HepG2 (cell line): ENCODE results near the gene WDR35. TPM values are rescaled to one million over a fixed set of nuclear protein-coding genes. Genes with fewer than 3 reads are reported as not detected.
A peak's percentile ranks its signal among the peaks of the same experiment; 100 is the strongest.

ENCODE experiments used
- ARNT2 ChIP-seq: sonication (generic); formaldehyde crosslinking; IDR thresholded peaks from 2 replicates; pipeline ENCODE4 v1.8.0; 2022; ENCODE audit warnings: mild to moderate bottlenecking, low read depth, missing genetic modification reagents, moderate library complexity
- GATAD1 ChIP-seq: IDR thresholded peaks from 2 replicates; pipeline ENCODE4 v1.6.1; 2016; ENCODE audit warnings: missing genetic modification reagents, missing compliant biosample characterization
- HMG20A ChIP-seq: IDR thresholded peaks from 2 replicates; pipeline ENCODE4 v1.6.1; 2016; ENCODE audit warnings: borderline replicate concordance
- MLXIP ChIP-seq: sonication (generic); formaldehyde crosslinking; IDR thresholded peaks from 2 replicates; pipeline ENCODE4 v1.9.0; 2021; ENCODE audit warnings: missing genetic modification reagents, borderline replicate concordance
- PAXIP1 ChIP-seq: sonication (generic); formaldehyde crosslinking; conservative IDR thresholded peaks from 2 replicates; pipeline ENCODE4 v1.4.0; 2020; ENCODE audit warnings: mild to moderate bottlenecking, missing genetic modification reagents, moderate library complexity
- POLR2A ChIP-seq, 2 experiments: IDR thresholded peaks; 2 replicates each; pipeline ENCODE4 v1.6.1; 2011; ENCODE audit warnings: low read depth in 2 of 2, low read length in 2 of 2, mild to moderate bottlenecking in 1 of 2, moderate library complexity in 1 of 2; ENCODE audit not compliant: insufficient read depth in 1 of 2
- SAP130 ChIP-seq: IDR thresholded peaks from 2 replicates; pipeline ENCODE4 v1.6.1; 2016; ENCODE audit warnings: low read depth
- TAF15 ChIP-seq: fragments of 200-400 bp; formaldehyde crosslinking; IDR thresholded peaks from one replicate; pipeline ENCODE4 v1.6.1; 2018; ENCODE audit warnings: mild to moderate bottlenecking, low read depth, low read length; ENCODE audit not compliant: poor library complexity, severe bottlenecking
- ZNF160 ChIP-seq: sonication (generic); formaldehyde crosslinking; IDR thresholded peaks from 2 replicates; pipeline ENCODE4 v1.8.0; 2022; ENCODE audit warnings: mild to moderate bottlenecking, inconsistent platforms, missing genetic modification reagents
- ZNF274 ChIP-seq: sonication (generic); formaldehyde crosslinking; IDR thresholded peaks from 2 replicates; pipeline ENCODE4 v1.5.1; 2020; ENCODE audit warnings: mild to moderate bottlenecking, missing genetic modification reagents
- ZNF772 ChIP-seq: sonication (generic); formaldehyde crosslinking; IDR thresholded peaks from 2 replicates; pipeline ENCODE4 v1.5.0; 2020; ENCODE audit warnings: mild to moderate bottlenecking, missing genetic modification reagents
- polyA plus RNA-seq, 8 experiments: library from polyadenylated mRNA; depleted of rRNA in 3 of 8; stranded (reverse) in 7 of 8; unstranded in 1 of 8; fragments of >200 nt; fragmentation: Illumina TruSeq in 4 of 8; extraction: Trizol in 4 of 8; gene quantifications; 2 replicates each; pipeline versions ENCODE4 v1.2.1 to v1.2.3, GENCODE V29; 2011 to 2016; ENCODE audit warnings: low read depth in 4 of 8, missing spikeins in 1 of 8, mixed read lengths in 1 of 8; ENCODE audit not compliant: insufficient read depth in 1 of 8
- total RNA-seq, 5 experiments: library from RNA; depleted of rRNA; stranded (reverse); fragments of >200 nt; fragmentation: Illumina TruSeq; extraction: Trizol; gene quantifications; 2 replicates each; pipeline ENCODE4 v1.2.3, GENCODE V29; 2016; ENCODE audit warnings: low read depth in 1 of 5
- TF ChIP-seq, protein P1 (sequence below): IDR thresholded peaks from 2 replicates; pipeline ENCODE4 v1.6.1; 2016; ENCODE audit warnings: low read depth, control low read depth
- TF ChIP-seq, protein P2 (sequence below): sonication (generic); formaldehyde crosslinking; IDR thresholded peaks from 2 replicates; pipeline ENCODE4 v1.4.0; 2020; ENCODE audit warnings: missing genetic modification reagents; ENCODE audit errors: not compliant biosample characterization
- TF ChIP-seq, protein P3 (sequence below): sonication (generic); formaldehyde crosslinking; IDR thresholded peaks from 2 replicates; pipeline ENCODE4 v1.4.0; 2020; ENCODE audit warnings: missing genetic modification reagents
- TF ChIP-seq, protein P4 (sequence below): IDR thresholded peaks from 2 replicates; pipeline ENCODE4 v1.6.1; 2016

The WDR35 gene
- total and polyA plus RNA-seq, 2 of the 13 experiments (the other 11 are each of a cell fraction or from before 2014, with no cell fraction given) = 11.1 to 19.6 TPM

DNA sequence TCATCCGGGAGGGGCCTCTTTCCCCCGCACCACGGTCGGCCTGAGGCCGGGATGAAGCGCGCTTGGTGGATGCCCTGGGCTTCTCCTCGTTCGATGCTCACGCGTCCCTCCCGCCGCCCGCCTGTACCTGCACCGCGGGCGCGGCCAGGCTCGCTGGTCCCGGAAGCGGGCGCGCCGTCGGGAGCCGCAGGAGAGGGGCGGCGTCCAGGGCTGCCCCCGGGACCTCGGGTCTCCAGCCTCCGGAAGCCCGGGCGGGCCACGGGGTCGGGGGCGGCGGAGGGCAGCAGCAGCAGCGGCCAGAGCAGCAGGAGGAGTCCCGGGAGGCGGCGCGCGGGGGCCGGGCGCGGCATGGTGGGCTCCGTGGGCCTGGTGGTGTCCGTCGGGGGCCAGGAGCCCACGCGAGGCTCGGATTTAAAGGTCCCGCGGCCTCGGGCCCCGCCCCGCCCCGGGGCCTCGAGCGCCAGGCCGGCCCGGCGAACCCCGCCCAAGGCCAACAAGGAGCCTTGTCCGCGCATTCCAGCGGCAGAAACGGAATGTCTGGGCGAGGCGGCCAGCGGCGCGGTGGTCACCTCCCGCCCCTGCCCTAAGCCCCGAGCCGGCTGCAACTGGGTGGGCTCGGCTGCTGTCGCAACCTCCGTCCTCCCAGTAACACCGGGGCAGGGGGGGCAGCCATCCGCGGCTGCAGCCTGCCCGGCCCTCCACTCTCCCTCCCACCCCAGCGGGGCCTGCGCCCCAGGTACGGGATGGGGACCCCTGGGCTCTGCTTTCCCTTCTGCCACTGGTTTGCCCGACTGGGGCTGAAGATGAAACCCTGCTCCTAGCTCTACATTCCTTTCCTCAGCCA, 22.6 kb upstream of the WDR35 start, which contains the start of gene MATN3 (continued):
- no peak for TF ChIP-seq MLXIP (CRISPR knock-in tag)
- peak; percentile 57; the same call in 1 of the 2 replicates for TF ChIP-seq ZNF772
- no peak for TF ChIP-seq TAF15
- TF ChIP-seq GATAD1 (CRISPR knock-in tag) = peak; percentile 8; the same call in 1 of the 2 replicates
- TF ChIP-seq ARNT2 = peak; percentile 10; the same call in 1 of the 2 replicates
- TF ChIP-seq ZNF274 (CRISPR knock-in tag) = peak; percentile 76; the same call in 1 of the 2 replicates
- no peak for TF ChIP-seq ZNF160 (CRISPR knock-in tag)
- TF ChIP-seq, protein P1, sequence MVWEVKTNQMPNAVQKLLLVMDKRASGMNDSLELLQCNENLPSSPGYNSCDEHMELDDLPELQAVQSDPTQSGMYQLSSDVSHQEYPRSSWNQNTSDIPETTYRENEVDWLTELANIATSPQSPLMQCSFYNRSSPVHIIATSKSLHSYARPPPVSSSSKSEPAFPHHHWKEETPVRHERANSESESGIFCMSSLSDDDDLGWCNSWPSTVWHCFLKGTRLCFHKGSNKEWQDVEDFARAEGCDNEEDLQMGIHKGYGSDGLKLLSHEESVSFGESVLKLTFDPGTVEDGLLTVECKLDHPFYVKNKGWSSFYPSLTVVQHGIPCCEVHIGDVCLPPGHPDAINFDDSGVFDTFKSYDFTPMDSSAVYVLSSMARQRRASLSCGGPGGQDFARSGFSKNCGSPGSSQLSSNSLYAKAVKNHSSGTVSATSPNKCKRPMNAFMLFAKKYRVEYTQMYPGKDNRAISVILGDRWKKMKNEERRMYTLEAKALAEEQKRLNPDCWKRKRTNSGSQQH (CRISPR knock-in tag) = peak; percentile 38
- TF ChIP-seq, protein P2, sequence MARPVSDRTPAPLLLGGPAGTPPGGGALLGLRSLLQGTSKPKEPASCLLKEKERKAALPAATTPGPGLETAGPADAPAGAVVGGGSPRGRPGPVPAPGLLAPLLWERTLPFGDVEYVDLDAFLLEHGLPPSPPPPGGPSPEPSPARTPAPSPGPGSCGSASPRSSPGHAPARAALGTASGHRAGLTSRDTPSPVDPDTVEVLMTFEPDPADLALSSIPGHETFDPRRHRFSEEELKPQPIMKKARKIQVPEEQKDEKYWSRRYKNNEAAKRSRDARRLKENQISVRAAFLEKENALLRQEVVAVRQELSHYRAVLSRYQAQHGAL (CRISPR knock-in tag) = no peak
- TF ChIP-seq HMG20A (CRISPR knock-in tag) = no peak
- peak; percentile 38 for TF ChIP-seq SAP130 (CRISPR knock-in tag)
- TF ChIP-seq, protein P3, sequence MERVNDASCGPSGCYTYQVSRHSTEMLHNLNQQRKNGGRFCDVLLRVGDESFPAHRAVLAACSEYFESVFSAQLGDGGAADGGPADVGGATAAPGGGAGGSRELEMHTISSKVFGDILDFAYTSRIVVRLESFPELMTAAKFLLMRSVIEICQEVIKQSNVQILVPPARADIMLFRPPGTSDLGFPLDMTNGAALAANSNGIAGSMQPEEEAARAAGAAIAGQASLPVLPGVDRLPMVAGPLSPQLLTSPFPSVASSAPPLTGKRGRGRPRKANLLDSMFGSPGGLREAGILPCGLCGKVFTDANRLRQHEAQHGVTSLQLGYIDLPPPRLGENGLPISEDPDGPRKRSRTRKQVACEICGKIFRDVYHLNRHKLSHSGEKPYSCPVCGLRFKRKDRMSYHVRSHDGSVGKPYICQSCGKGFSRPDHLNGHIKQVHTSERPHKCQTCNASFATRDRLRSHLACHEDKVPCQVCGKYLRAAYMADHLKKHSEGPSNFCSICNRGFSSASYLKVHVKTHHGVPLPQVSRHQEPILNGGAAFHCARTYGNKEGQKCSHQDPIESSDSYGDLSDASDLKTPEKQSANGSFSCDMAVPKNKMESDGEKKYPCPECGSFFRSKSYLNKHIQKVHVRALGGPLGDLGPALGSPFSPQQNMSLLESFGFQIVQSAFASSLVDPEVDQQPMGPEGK (CRISPR knock-in tag) = peak; percentile 28; the same call in 1 of the 2 replicates
- TF ChIP-seq PAXIP1 (CRISPR knock-in tag) = no peak
- peak in 1 of 2 experiments; percentile 57; a peak in 2 of 4 replicates for TF ChIP-seq POLR2A (IDR thresholded peaks at IDR 0.05; ENCODE audit: insufficient read depth in 1 of 2, low read depth in 2 of 2, low read length in 2 of 2)
- TF ChIP-seq, protein P4, sequence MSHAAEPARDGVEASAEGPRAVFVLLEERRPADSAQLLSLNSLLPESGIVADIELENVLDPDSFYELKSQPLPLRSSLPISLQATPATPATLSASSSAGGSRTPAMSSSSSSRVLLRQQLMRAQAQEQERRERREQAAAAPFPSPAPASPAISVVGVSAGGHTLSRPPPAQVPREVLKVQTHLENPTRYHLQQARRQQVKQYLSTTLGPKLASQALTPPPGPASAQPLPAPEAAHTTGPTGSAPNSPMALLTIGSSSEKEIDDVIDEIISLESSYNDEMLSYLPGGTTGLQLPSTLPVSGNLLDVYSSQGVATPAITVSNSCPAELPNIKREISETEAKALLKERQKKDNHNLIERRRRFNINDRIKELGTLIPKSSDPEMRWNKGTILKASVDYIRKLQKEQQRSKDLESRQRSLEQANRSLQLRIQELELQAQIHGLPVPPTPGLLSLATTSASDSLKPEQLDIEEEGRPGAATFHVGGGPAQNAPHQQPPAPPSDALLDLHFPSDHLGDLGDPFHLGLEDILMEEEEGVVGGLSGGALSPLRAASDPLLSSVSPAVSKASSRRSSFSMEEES (CRISPR knock-in tag) = no peak
